GM23248 (cell line): ENCODE data around the gene CPVL. TPM values are rescaled to one million over a fixed set of nuclear protein-coding genes. Genes with fewer than 3 reads are reported as not detected.

Experiments
- DNase-seq: peaks from one replicate; pipeline ENCODE4 v3.0.0-alpha.2; 2015
- H2AFZ ChIP-seq: fragments of 200-600 bp; sonication (generic); 2 replicates; pipeline ENCODE4 v1.6.1; 2016; ENCODE audit warnings: antibody characterized with exemption
- H3F3A ChIP-seq: fragments of 200-600 bp; sonication (generic); 2 replicates; pipeline ENCODE4 v1.6.1; 2016; ENCODE audit warnings: mild to moderate bottlenecking, antibody characterized with exemption, mixed run types; ENCODE audit not compliant: insufficient read depth
- H3K27ac ChIP-seq: fragments of 200-600 bp; sonication (generic); 2 replicates; pipeline ENCODE4 v1.5.1; 2016; ENCODE audit warnings: mild to moderate bottlenecking
- H3K27me3 ChIP-seq: fragments of 200-600 bp; sonication (generic); replicated peaks from 2 replicates; pipeline ENCODE4 v1.6.1; 2016; ENCODE audit warnings: mild to moderate bottlenecking; ENCODE audit not compliant: insufficient read depth
- H3K36me3 ChIP-seq: fragments of 200-600 bp; sonication (generic); 2 replicates; pipeline ENCODE4 v1.6.1; 2016; ENCODE audit warnings: low read depth, mild to moderate bottlenecking
- H3K4me1 ChIP-seq: fragments of 200-600 bp; sonication (generic); 2 replicates; pipeline ENCODE4 v1.6.1; 2016; ENCODE audit warnings: mild to moderate bottlenecking; ENCODE audit not compliant: insufficient read depth
- H3K4me2 ChIP-seq: fragments of 200-600 bp; sonication (generic); one replicate; pipeline ENCODE4 v1.6.1; 2016; ENCODE audit warnings: mild to moderate bottlenecking; ENCODE audit not compliant: unreplicated experiment
- H3K4me3 ChIP-seq: fragments of 200-600 bp; sonication (generic); 2 replicates; pipeline ENCODE4 v1.5.1; 2016; ENCODE audit warnings: mild to moderate bottlenecking
- H3K79me2 ChIP-seq: fragments of 200-600 bp; sonication (generic); 2 replicates; pipeline ENCODE4 v1.6.1; 2016; ENCODE audit warnings: mild to moderate bottlenecking; ENCODE audit not compliant: insufficient read depth
- H3K9ac ChIP-seq: fragments of 200-600 bp; sonication (generic); 2 replicates; pipeline ENCODE4 v1.6.1; 2016; ENCODE audit warnings: mild to moderate bottlenecking
- H3K9me2 ChIP-seq: fragments of 200-600 bp; sonication (generic); 2 replicates; pipeline ENCODE4 v1.6.1; 2016; ENCODE audit warnings: mixed run types, mild to moderate bottlenecking, moderate library complexity; ENCODE audit not compliant: insufficient read depth
- H3K9me3 ChIP-seq: fragments of 200-600 bp; sonication (generic); one replicate; pipeline ENCODE4 v1.6.1; 2017; ENCODE audit warnings: low read depth
- H4K20me1 ChIP-seq: fragments of 200-600 bp; sonication (generic); 2 replicates; pipeline ENCODE4 v1.6.0; 2016; ENCODE audit not compliant: insufficient read depth
- EZH2 ChIP-seq: fragments of 200-600 bp; sonication (generic); IDR thresholded peaks from 2 replicates; pipeline ENCODE4 v1.6.1; 2018; ENCODE audit warnings: antibody characterized with exemption, mild to moderate bottlenecking; ENCODE audit not compliant: insufficient read depth, poor library complexity, severe bottlenecking
- EZH2phosphoT487 ChIP-seq: fragments of 200-600 bp; sonication (generic); IDR thresholded peaks from 2 replicates; pipeline ENCODE4 v1.6.1; 2018; ENCODE audit warnings: antibody characterized with exemption, moderate library complexity, mild to moderate bottlenecking, low read depth; ENCODE audit not compliant: insufficient read depth
- whole genome bisulfite sequencing, 2 experiments: methylation state at CpG; one replicate each; pipeline ENCODE4 v1.1.6; 2015 to 2017; ENCODE audit warnings: low lambda C conversion rate in 2 of 2, low coverage in 1 of 2; ENCODE audit errors: missing lambda C conversion rate in 2 of 2; 5-methylcytosine and 5-hydroxymethylcytosine counted together
- in situ Hi-C: fragments of 300-500 bp; cut with MboI; formaldehyde crosslinking; loops from 2 replicates; pipeline ENCODE4 v1.15.0; 2020
- polyA plus RNA-seq: library from polyadenylated mRNA; unstranded; fragments of >200 nt; fragmentation: Nextera tagmentation; extraction: Ambion mirVana; gene quantifications from 2 replicates; pipeline ENCODE4 v1.2.1, GENCODE V29; 2016
- total RNA-seq: library from RNA; depleted of rRNA; stranded (reverse); fragments of >200 nt; shearing (Covaris generic); gene quantifications from 2 replicates; pipeline ENCODE4 v1.2.3, GENCODE V29; 2014; rRNA removed

Gene CPVL
- total RNA-seq: not detected in 2 replicates
- not detected in 2 replicates for polyA plus RNA-seq

DNA sequence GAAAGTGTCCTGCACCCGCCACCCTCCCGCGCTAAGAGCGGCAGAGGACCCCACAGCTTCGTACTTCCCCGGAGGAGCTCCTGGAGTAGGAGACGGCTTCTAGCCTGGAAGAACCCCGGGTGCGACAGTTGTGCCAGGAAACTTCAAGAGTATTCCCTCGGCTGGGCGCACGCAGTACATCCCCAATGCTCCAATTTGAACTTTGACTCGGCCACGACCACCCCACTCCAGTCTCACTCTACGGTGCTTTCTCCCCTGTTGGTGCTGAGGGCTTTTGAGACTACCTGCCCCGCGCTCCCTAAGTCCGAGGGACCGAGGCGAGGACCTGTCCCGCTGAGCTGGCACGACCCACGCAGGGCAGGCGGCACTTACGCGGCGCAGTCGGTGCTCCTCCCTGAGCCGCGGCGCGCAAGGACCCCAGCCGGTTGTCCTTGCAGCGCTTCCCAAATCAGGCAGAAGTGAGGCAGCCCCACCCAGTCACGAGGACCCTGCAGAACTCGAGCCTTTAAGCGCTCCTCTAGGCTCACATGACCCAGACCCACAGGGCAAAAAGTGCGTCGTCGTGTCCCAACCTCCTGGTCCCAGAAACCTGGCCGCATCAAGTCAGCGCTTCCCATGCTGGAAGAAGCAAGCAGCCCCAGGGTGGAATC is at the start of gene CPVL:
Gene CPVL (minus strand): TSS at position 481 of the 650 bp plus-strand sequence. CDS start 25,476 bp downstream, outside the sequence.
- H3K4me1 ChIP-seq: peaks cover 3% of the 10 kb centered on the region; the same call in 1 of the 2 replicates
- DNase-seq: peak; percentile 25

DNA sequence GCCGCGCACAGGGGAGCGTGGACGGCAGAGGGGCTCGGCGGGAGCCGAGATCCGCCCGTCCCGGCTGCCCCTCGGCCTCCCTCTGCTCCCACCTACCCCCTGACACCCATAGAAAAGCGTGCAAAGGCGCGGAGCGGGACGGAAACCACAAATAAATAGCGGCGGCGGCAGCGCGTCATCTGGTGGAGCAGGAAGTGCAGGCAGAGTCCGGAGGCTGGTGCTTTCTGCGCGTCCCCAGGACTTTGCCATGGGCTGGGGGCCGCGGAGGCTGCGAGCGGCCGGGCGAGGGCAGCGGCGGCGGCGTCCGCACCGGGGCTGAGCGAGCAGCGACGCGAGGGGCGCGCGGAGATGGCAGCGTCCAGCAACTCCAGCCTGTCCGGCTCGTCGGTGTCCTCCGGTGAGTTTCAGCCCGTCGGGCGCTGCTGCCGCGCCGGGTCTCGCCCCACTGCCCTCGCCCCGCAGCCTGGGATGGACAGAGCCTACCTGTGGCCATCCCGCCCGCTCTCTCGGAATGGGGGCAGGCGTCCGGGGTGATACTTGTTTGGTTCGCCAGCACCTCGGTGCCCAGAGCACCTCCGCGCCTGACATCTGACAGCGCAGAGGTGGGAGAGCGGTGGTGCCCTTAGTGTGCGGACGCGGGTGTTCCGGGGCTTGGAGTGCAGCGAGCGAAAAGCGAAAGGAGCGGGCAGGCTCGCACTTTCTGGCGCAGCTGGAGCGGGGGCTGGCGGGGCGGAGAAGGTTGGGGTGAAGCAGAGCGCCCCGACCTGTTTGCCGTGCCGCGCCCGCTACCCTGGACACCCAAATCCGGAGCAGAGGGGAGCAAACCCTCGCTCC is 48.5 kb upstream of the CPVL start, which contains the start of gene CHN2:
Gene CHN2 (plus strand): TSS at position 182 of the 834 bp plus-strand sequence.
- no peaks in the 10 kb centered on the region for H4K20me1 ChIP-seq
- peak within 1 kb of the TSS; percentile 68 for H3K4me2 ChIP-seq
- peak; percentile 52 for DNase-seq
- no peaks in the 10 kb centered on the region for H3K9me2 ChIP-seq
- H3K9me3 ChIP-seq: no peaks in the 10 kb centered on the region
- H3K79me2 ChIP-seq: no peaks in the 10 kb centered on the region
- no peaks in the 10 kb centered on the region for H3F3A ChIP-seq
- WGBS, 2 experiments: 1 to 2% methylated on average over 75 to 88 of the region's 89 CpGs
- no peak for TF ChIP-seq EZH2phosphoT487
- no peak for TF ChIP-seq EZH2
- no peaks in the 10 kb centered on the region for H3K4me1 ChIP-seq
- peak within 1 kb of the TSS; percentile 82 for H2AFZ ChIP-seq
- no peaks in the 10 kb centered on the region for H3K36me3 ChIP-seq
- H3K9ac ChIP-seq: no peak within 1 kb of the TSS
- H3K4me3 ChIP-seq: peak within 1 kb of the TSS; percentile 71
- H3K27ac ChIP-seq: no peak within 1 kb of the TSS
- in situ Hi-C loops: no loop called here
- peaks cover 72% of the 10 kb centered on the region for H3K27me3 ChIP-seq

More for the DNA sequence above, at the start of gene CPVL:
- 4% methylated on average over 42 of the region's 42 CpGs for WGBS, 2 experiments
- in situ Hi-C loops: no loop called here
- Histone ChIP-seq H2AFZ (peak within 1 kb of the TSS; percentile 49; the same call in 1 of the 2 replicates), H3K27me3 (peaks cover 65% of the 10 kb centered on the region), H3F3A (no peaks in the 10 kb centered on the region), H3K9ac (no peak within 1 kb of the TSS), H3K9me3 (no peaks in the 10 kb centered on the region), H4K20me1 (no peaks in the 10 kb centered on the region), H3K4me3 (peak within 1 kb of the TSS; percentile 47), H3K27ac (no peak within 1 kb of the TSS), H3K9me2 (no peaks in the 10 kb centered on the region), H3K79me2 (no peaks in the 10 kb centered on the region), H3K36me3 (no peaks in the 10 kb centered on the region), H3K4me2 (peak within 1 kb of the TSS; percentile 13)
- TF ChIP-seq EZH2phosphoT487: no peak
- TF ChIP-seq EZH2: no peak

DNA sequence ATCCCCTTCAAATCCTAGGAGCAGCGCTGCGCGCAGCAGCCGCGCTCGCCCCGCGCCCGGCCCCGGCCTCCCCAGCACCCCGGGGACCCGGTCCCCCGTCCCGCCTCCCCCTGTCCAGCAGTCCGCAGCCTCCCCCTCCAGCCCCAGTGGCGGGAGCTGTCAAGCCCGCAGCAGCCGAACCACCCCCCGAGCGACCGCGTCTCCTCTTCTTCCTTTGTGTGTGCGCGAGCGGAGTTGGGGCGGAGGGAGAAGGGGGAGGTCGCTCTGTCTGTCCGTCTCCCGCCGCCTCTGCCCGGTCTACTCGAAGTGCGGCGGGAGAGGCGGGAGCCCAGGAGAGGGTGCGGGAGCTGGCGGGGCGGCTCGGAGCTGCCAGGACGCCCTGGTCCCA is 47.9 kb upstream of the CPVL start:
- H3K27me3 ChIP-seq: peaks cover 70% of the 10 kb centered on the region
- DNase-seq: peak; percentile 10
- H3K4me3 ChIP-seq: peak overlapping the region; percentile 71
- H3K4me2 ChIP-seq: peak overlapping the region; percentile 68
- H3K27ac ChIP-seq: no peak overlapping the region
- no peak for TF ChIP-seq EZH2phosphoT487
- no peak for TF ChIP-seq EZH2
- no peaks in the 10 kb centered on the region for H3F3A ChIP-seq
- no peaks in the 10 kb centered on the region for H4K20me1 ChIP-seq
- in situ Hi-C loops: no loop called here
- peak overlapping the region; percentile 82 for H2AFZ ChIP-seq
- H3K36me3 ChIP-seq: no peaks in the 10 kb centered on the region
- 2 to 3% methylated on average over 18 to 38 of the region's 40 CpGs for WGBS, 2 experiments
- H3K79me2 ChIP-seq: no peaks in the 10 kb centered on the region
- H3K9me3 ChIP-seq: no peaks in the 10 kb centered on the region
- no peaks in the 10 kb centered on the region for H3K9me2 ChIP-seq
- H3K4me1 ChIP-seq: no peaks in the 10 kb centered on the region
- H3K9ac ChIP-seq: no peak overlapping the region
